ENCODE results near the gene RNF213.

Gene RNF213

GRCh38 chr17:80443498-80443897 lies 182.8 kb downstream of the RNF213 start:
- no peak for DNase-seq

GRCh38 chr17:80443916-80444643 lies 183.4 kb downstream of the RNF213 start:
- no peak for DNase-seq

GRCh38 chr17:80444644-80444979 lies 184.0 kb downstream of the RNF213 start:
- DNase-seq: no peak

- DNase-seq: no peak
These were observed 184.5 kb downstream of the RNF213 start for GRCh38 chr17:80445007-80445725.

GRCh38 chr17:80445726-80446110 lies 185.1 kb downstream of the RNF213 start:
- DNase-seq: no peak

GRCh38 chr17:80446645-80447405 lies 186.2 kb downstream of the RNF213 start:
- DNase-seq: no peak

GRCh38 chr17:80447790-80448189 lies 187.1 kb downstream of the RNF213 start:
- no peak for DNase-seq

All from SW 1271 (cell line).